Mucosa of descending colon (tissue), 3 donors: Measurements from ENCODE around the gene MSANTD4. TPM values are rescaled to one million over a fixed set of nuclear protein-coding genes. Genes with fewer than 3 reads are reported as not detected.
A peak's percentile ranks its signal among the peaks of the same experiment; 100 is the strongest.

Experiments
- ATAC-seq: fragments of 200-7000 bp; cut with Tn5 transposase; one replicate; pipeline ENCODE4 v1.9.1; 2020; ENCODE audit warnings: mild to moderate bottlenecking, moderate library complexity
- DNase-seq, 3 donors: peaks; one replicate each; pipeline ENCODE4 v3.0.0-alpha.2; 2020
- H3K36me3 ChIP-seq: fragments of 200-600 bp; one replicate; pipeline ENCODE4 v1.8.0; 2021; ENCODE audit warnings: low read depth, mild to moderate bottlenecking
- H3K4me1 ChIP-seq: fragments of 200-600 bp; one replicate; pipeline ENCODE4 v1.8.0; 2021; ENCODE audit warnings: low read depth, mild to moderate bottlenecking
- H3K4me3 ChIP-seq: fragments of 200-600 bp; one replicate; pipeline ENCODE4 v1.8.0; 2021; ENCODE audit warnings: mild to moderate bottlenecking
- H3K9me3 ChIP-seq: fragments of 200-600 bp; one replicate; pipeline ENCODE4 v1.8.0; 2021; ENCODE audit warnings: mild to moderate bottlenecking
- CTCF ChIP-seq: fragments of 200-600 bp; IDR thresholded peaks from one replicate; pipeline ENCODE4 v1.8.0; 2022; ENCODE audit warnings: antibody characterized with exemption, mild to moderate bottlenecking
- intact Hi-C, 2 donors: fragments of 100-400 bp; cut with DNase I in 1 of 2; cut with micrococcal nuclease in 1 of 2; formaldehyde crosslinking; loops; one replicate each; pipeline versions ENCODE4 v1.11.0 to v1.11.1; 2022; cut with DNase I, micrococcal nuclease
- total RNA-seq, 3 donors: library from RNA; stranded (reverse); fragmentation: NEBNext Ultra II Directional in 2 of 3; extraction: Animal tissue kit (Norgen Biotek cat#: 25700) in 2 of 3; gene quantifications; one replicate each; pipeline versions ENCODE4 v1.2.1 to v1.2.4, GENCODE V29; 2021 to 2023
- donor health status: DM: no; HTN: no; CAD: no; lungs with moderate emphysema.
- donor health status: DM: no; HTN: no; CAD: no.
- donor health status: DM: no; HTN: yes; CAD: no.

Gene MSANTD4
- total RNA-seq, 3 donors from 2014 or later = 6.2 to 21.3 (median 7.8) TPM

- Histone ChIP-seq H3K4me3 (no peak overlapping the region), H3K36me3 (no peaks in the 10 kb centered on the region), H3K4me1 (no peaks in the 10 kb centered on the region), H3K9me3 (no peaks in the 10 kb centered on the region)
- ATAC-seq = no peak
- DNase-seq = no peak
- no peak for TF ChIP-seq CTCF
- intact Hi-C loops = no loop called here
These were observed 10.8 kb upstream of the MSANTD4 start for GRCh38 chr11:106032861-106033260.

- no peaks in the 10 kb centered on the region for H3K9me3 ChIP-seq
- intact Hi-C loops = no loop called here
- no peak for TF ChIP-seq CTCF
- no peaks in the 10 kb centered on the region for H3K4me1 ChIP-seq
- ATAC-seq = no peak
- no peaks in the 10 kb centered on the region for H3K36me3 ChIP-seq
- no peak overlapping the region for H3K4me3 ChIP-seq
- DNase-seq = no peak
These were observed 9.9 kb upstream of the MSANTD4 start for GRCh38 chr11:106031936-106032335.

- H3K9me3 ChIP-seq = no peaks in the 10 kb centered on the region
- intact Hi-C loops = no loop called here
- no peaks in the 10 kb centered on the region for H3K4me1 ChIP-seq
- no peaks in the 10 kb centered on the region for H3K36me3 ChIP-seq
- H3K4me3 ChIP-seq = no peak overlapping the region
- no peak for DNase-seq
- no peak for ATAC-seq
- TF ChIP-seq CTCF = no peak
These were observed 9.3 kb upstream of the MSANTD4 start for GRCh38 chr11:106031202-106031810.

GRCh38 chr11:106030609-106031008, 8.6 kb upstream of the MSANTD4 start:
- intact Hi-C loops = no loop called here
- Histone ChIP-seq H3K9me3 (no peaks in the 10 kb centered on the region), H3K4me3 (no peak overlapping the region), H3K4me1 (no peaks in the 10 kb centered on the region), H3K36me3 (no peaks in the 10 kb centered on the region)
- no peak for ATAC-seq
- TF ChIP-seq CTCF = no peak
- DNase-seq = no peak

- intact Hi-C loops = loop anchor here in 1 of 2 donors (10.0 kb wide), 1 partner anchor 52 kb away; the partner anchor contains the start of genes AASDHPPT and KBTBD3
- DNase-seq = peak in 1 of 3 donors; percentile 4
These were observed 795 bp upstream of the MSANTD4 start for GRCh38 chr11:106022795-106023275.

More at GRCh38 chr11:106022795-106023275, 795 bp upstream of the MSANTD4 start:
- peaks cover 3% of the 10 kb centered on the region for H3K4me1 ChIP-seq
- no peaks in the 10 kb centered on the region for H3K9me3 ChIP-seq
- no peak for ATAC-seq
- H3K36me3 ChIP-seq = no peaks in the 10 kb centered on the region
- TF ChIP-seq CTCF = no peak
- H3K4me3 ChIP-seq = peak overlapping the region; percentile 60
